ENCODE measurements around the gene CACNA1A. TPM values are rescaled to one million over a fixed set of nuclear protein-coding genes. Genes with fewer than 3 reads are reported as not detected.
"Not testable (repeated sequence)": the region's sequence is repeated elsewhere in the genome, so short reads cannot be mapped to it uniquely, and the experiment has no call there.

Gene CACNA1A
- polyA plus RNA-seq, 3 donors = 0.08 to 0.09 TPM; not detected in 1

- Histone ChIP-seq H3K79me2 (ENCODE audit: insufficient read depth, low read length) (no peaks in the 10 kb centered on the region), H3K9me3 (replicated peaks in 1 of 2; ENCODE audit: control insufficient read depth in 1 of 2, insufficient read depth in 1 of 2, low read length in 2 of 2) (no peaks in the 10 kb centered on the region), H3K4me3 (replicated peaks in 1 of 3; ENCODE audit: low read depth in 2 of 3, low read length in 3 of 3) (no peak overlapping the region), H3K27me3 (ENCODE audit: control insufficient read depth in 2 of 2, insufficient read depth in 2 of 2, low read length in 2 of 2) (no peaks in the 10 kb centered on the region), H2AFZ (ENCODE audit: insufficient read depth, low read depth, low read length, poor library complexity, severe bottlenecking) (no peak overlapping the region), H3K4me1 (ENCODE audit: control insufficient read depth in 1 of 2, insufficient read depth in 2 of 2, low read length in 2 of 2) (no peaks in the 10 kb centered on the region), H3K36me3 (replicated peaks in 1 of 2; ENCODE audit: control insufficient read depth in 1 of 2, insufficient read depth in 2 of 2, low read length in 2 of 2) (no peaks in the 10 kb centered on the region), H3K4me2 (replicated peaks; ENCODE audit: extremely low read depth, low read length, poor library complexity, severe bottlenecking) (no peak overlapping the region), H3K9ac (ENCODE audit: insufficient read depth, low read length, poor library complexity, severe bottlenecking) (no peak overlapping the region), H3K27ac (ENCODE audit: low read depth in 1 of 2, low read length in 2 of 2) (no peak overlapping the region), H4K20me1 (ENCODE audit: insufficient read depth, low read length) (no peaks in the 10 kb centered on the region)
- no peak for TF ChIP-seq CTCF (IDR thresholded peaks at IDR 0.05)
- Mint-ChIP-seq H3K27ac (peak overlapping the region in 1 of 7 donors; percentile 41), H3K4me1 (peaks cover 2% of the 10 kb centered on the region), H3K36me3 (no peaks in the 10 kb centered on the region), H3K9me3 (peaks cover 0 to 5% (median 1%) of the 10 kb centered on the region in 7 donors), H3K4me3 (no peak overlapping the region), H3K27me3 (ENCODE audit: low read depth in 3 of 3) (peaks cover 0 to 4% (median 2%) of the 10 kb centered on the region in 3 donors)
- WGBS (ENCODE audit: insufficient coverage) = 100% methylated on average over 4 of the region's 4 CpGs
- intact Hi-C loops (cut with micrococcal nuclease) = no loop called here
- no peak for DNase-seq
Measured at GRCh38 chr19:13187419-13187818, 318.9 kb downstream of the CACNA1A start.

- H3K27ac Mint-ChIP-seq; DNase-seq; H3K36me3 Mint-ChIP-seq; H3K4me1 ChIP-seq (ENCODE audit: control insufficient read depth in 1 of 2, insufficient read depth in 2 of 2, low read length in 2 of 2); H3K4me2 ChIP-seq (replicated peaks; ENCODE audit: extremely low read depth, low read length, poor library complexity, severe bottlenecking); H3K4me3 ChIP-seq (replicated peaks in 1 of 3; ENCODE audit: low read depth in 2 of 3, low read length in 3 of 3); H3K27me3 ChIP-seq (ENCODE audit: control insufficient read depth in 2 of 2, insufficient read depth in 2 of 2, low read length in 2 of 2); H4K20me1 ChIP-seq (ENCODE audit: insufficient read depth, low read length); H3K4me1 Mint-ChIP-seq; H3K9ac ChIP-seq (ENCODE audit: insufficient read depth, low read length, poor library complexity, severe bottlenecking); H3K27me3 Mint-ChIP-seq (ENCODE audit: low read depth in 3 of 3); H3K9me3 Mint-ChIP-seq; H3K27ac ChIP-seq (ENCODE audit: low read depth in 1 of 2, low read length in 2 of 2); H3K9me3 ChIP-seq (replicated peaks in 1 of 2; ENCODE audit: control insufficient read depth in 1 of 2, insufficient read depth in 1 of 2, low read length in 2 of 2); H2AFZ ChIP-seq (ENCODE audit: insufficient read depth, low read depth, low read length, poor library complexity, severe bottlenecking); H3K36me3 ChIP-seq (replicated peaks in 1 of 2; ENCODE audit: control insufficient read depth in 1 of 2, insufficient read depth in 2 of 2, low read length in 2 of 2); H3K4me3 Mint-ChIP-seq; H3K79me2 ChIP-seq (ENCODE audit: insufficient read depth, low read length); intact Hi-C loops (cut with micrococcal nuclease): not testable (repeated sequence)
- WGBS (ENCODE audit: insufficient coverage) = 95% methylated on average over 38 of the region's 38 CpGs
Measured at GRCh38 chr19:13186688-13187087, 319.6 kb downstream of the CACNA1A start.

GRCh38 chr19:13185763-13186657, 320.3 kb downstream of the CACNA1A start:
- H3K27me3 ChIP-seq (ENCODE audit: control insufficient read depth in 2 of 2, insufficient read depth in 2 of 2, low read length in 2 of 2); H3K9me3 Mint-ChIP-seq; H3K4me3 Mint-ChIP-seq; H3K4me3 ChIP-seq (replicated peaks in 1 of 3; ENCODE audit: low read depth in 2 of 3, low read length in 3 of 3); H3K9me3 ChIP-seq (replicated peaks in 1 of 2; ENCODE audit: control insufficient read depth in 1 of 2, insufficient read depth in 1 of 2, low read length in 2 of 2); H2AFZ ChIP-seq (ENCODE audit: insufficient read depth, low read depth, low read length, poor library complexity, severe bottlenecking); H3K27me3 Mint-ChIP-seq (ENCODE audit: low read depth in 3 of 3); H4K20me1 ChIP-seq (ENCODE audit: insufficient read depth, low read length); DNase-seq; H3K4me1 ChIP-seq (ENCODE audit: control insufficient read depth in 1 of 2, insufficient read depth in 2 of 2, low read length in 2 of 2); H3K4me1 Mint-ChIP-seq; intact Hi-C loops (cut with micrococcal nuclease); H3K27ac ChIP-seq (ENCODE audit: low read depth in 1 of 2, low read length in 2 of 2); H3K27ac Mint-ChIP-seq; H3K9ac ChIP-seq (ENCODE audit: insufficient read depth, low read length, poor library complexity, severe bottlenecking); H3K79me2 ChIP-seq (ENCODE audit: insufficient read depth, low read length); H3K4me2 ChIP-seq (replicated peaks; ENCODE audit: extremely low read depth, low read length, poor library complexity, severe bottlenecking); H3K36me3 Mint-ChIP-seq; H3K36me3 ChIP-seq (replicated peaks in 1 of 2; ENCODE audit: control insufficient read depth in 1 of 2, insufficient read depth in 2 of 2, low read length in 2 of 2): not testable (repeated sequence)
- WGBS (ENCODE audit: insufficient coverage) = 98% methylated on average over 16 of the region's 22 CpGs

- H2AFZ ChIP-seq (ENCODE audit: insufficient read depth, low read depth, low read length, poor library complexity, severe bottlenecking); H3K27ac Mint-ChIP-seq; H3K27me3 Mint-ChIP-seq (ENCODE audit: low read depth in 3 of 3); H3K36me3 ChIP-seq (replicated peaks in 1 of 2; ENCODE audit: control insufficient read depth in 1 of 2, insufficient read depth in 2 of 2, low read length in 2 of 2); H3K36me3 Mint-ChIP-seq; H3K9me3 Mint-ChIP-seq; H4K20me1 ChIP-seq (ENCODE audit: insufficient read depth, low read length); H3K9ac ChIP-seq (ENCODE audit: insufficient read depth, low read length, poor library complexity, severe bottlenecking); H3K27me3 ChIP-seq (ENCODE audit: control insufficient read depth in 2 of 2, insufficient read depth in 2 of 2, low read length in 2 of 2); H3K9me3 ChIP-seq (replicated peaks in 1 of 2; ENCODE audit: control insufficient read depth in 1 of 2, insufficient read depth in 1 of 2, low read length in 2 of 2); H3K4me3 Mint-ChIP-seq; H3K4me3 ChIP-seq (replicated peaks in 1 of 3; ENCODE audit: low read depth in 2 of 3, low read length in 3 of 3); DNase-seq; H3K79me2 ChIP-seq (ENCODE audit: insufficient read depth, low read length); H3K4me2 ChIP-seq (replicated peaks; ENCODE audit: extremely low read depth, low read length, poor library complexity, severe bottlenecking); H3K27ac ChIP-seq (ENCODE audit: low read depth in 1 of 2, low read length in 2 of 2); H3K4me1 ChIP-seq (ENCODE audit: control insufficient read depth in 1 of 2, insufficient read depth in 2 of 2, low read length in 2 of 2); intact Hi-C loops (cut with micrococcal nuclease); H3K4me1 Mint-ChIP-seq: not testable (repeated sequence)
- 96% methylated on average over 19 of the region's 23 CpGs for WGBS (ENCODE audit: insufficient coverage)
Measured at GRCh38 chr19:13184926-13185325, 321.4 kb downstream of the CACNA1A start.

Measured in CD14-positive monocyte (primary cell).